Body of pancreas (tissue), 4 donors: Measurements from ENCODE around the gene ABL2.

Experiments
- CTCF ChIP-seq, 7 experiments: fragments of 450-650 bp in 4 of 7; fragments of 200-600 bp in 3 of 7; sonication (generic) in 3 of 7; IDR thresholded peaks; one replicate each; pipeline ENCODE4 v1.5.1; 2016 to 2019; ENCODE audit warnings: antibody characterized with exemption in 7 of 7
- POLR2A ChIP-seq, 3 donors: fragments of 450-650 bp; IDR thresholded peaks; one replicate each; pipeline ENCODE4 v1.6.1; 2016; ENCODE audit warnings: antibody characterized with exemption in 3 of 3, mild to moderate bottlenecking in 2 of 3

- TF ChIP-seq CTCF (IDR thresholded peaks at IDR 0.05) (no peak), POLR2A (IDR thresholded peaks at IDR 0.05) (no peak)
Measured at GRCh38 chr1:179108644-179109043, 120.8 kb downstream of the ABL2 start.
